Endothelial cell of umbilical vein (primary cell): ENCODE data around the gene PLPPR5. TPM values are rescaled to one million over a fixed set of nuclear protein-coding genes. Genes with fewer than 3 reads are reported as not detected.

Experiments used
- BruUV-seq: library from RNA; stranded (reverse); fragments of 400-500 nt; replicated peaks from 2 replicates; lab custom pipeline; 2021; lab: Mats Ljungman, UMichigan
- CTCF ChIA-PET: fragments of 300-600, 350-600 bp; sonication (Branson Sonifier 250); formaldehyde crosslinking; loops from one replicate; lab custom pipeline; 2021; ENCODE audit warnings: antibody characterized with exemption, inconsistent platforms; lab: Charles Lee
- POLR2A ChIA-PET: fragments of 300-600, 350-600 bp; sonication (Branson Sonifier 250); formaldehyde crosslinking; loops from one replicate; lab custom pipeline; 2021; ENCODE audit warnings: antibody characterized with exemption, inconsistent platforms; lab: Charles Lee
- DNase-seq: peaks from one replicate; pipeline ENCODE4 v3.0.0-alpha.2; 2011; ENCODE audit warnings: low read depth, low spot score
- FAIRE-seq: peaks from 2 replicates; lab custom pipeline; 2011; peaks lifted over from hg19 to GRCh38; lab: Jason Lieb, UNC
- H2AFZ ChIP-seq: 2 replicates; pipeline ENCODE4 v1.6.0; 2012; ENCODE audit warnings: low read depth, low read length, control low read depth, inconsistent platforms
- H3K27ac ChIP-seq: 2 replicates; pipeline ENCODE4 v1.5.1; 2011; ENCODE audit warnings: low read depth, mild to moderate bottlenecking, control low read depth, low read length, moderate library complexity; ENCODE audit not compliant: insufficient read depth
- H3K27me3 ChIP-seq, 2 experiments: 2 replicates each; pipeline versions ENCODE4 v1.6.0 to v1.6.1; 2011; ENCODE audit warnings: low read length in 2 of 2, mixed read lengths in 1 of 2; ENCODE audit not compliant: control insufficient read depth in 2 of 2, insufficient read depth in 2 of 2
- H3K36me3 ChIP-seq, 2 experiments: 2 replicates in 1 of 2; 3 replicates in 1 of 2; pipeline ENCODE4 v1.5.1; 2011; ENCODE audit warnings: low read length in 2 of 2, mild to moderate bottlenecking in 1 of 2, moderate library complexity in 1 of 2; ENCODE audit not compliant: control insufficient read depth in 2 of 2, insufficient read depth in 2 of 2; ENCODE audit errors: extremely low read depth in 1 of 2
- H3K4me1 ChIP-seq: 3 replicates; pipeline ENCODE4 v1.5.1; 2011; ENCODE audit warnings: mild to moderate bottlenecking, low read length; ENCODE audit not compliant: control insufficient read depth, insufficient read depth; ENCODE audit errors: extremely low read depth
- H3K4me2 ChIP-seq: 2 replicates; pipeline ENCODE4 v1.6.1; 2011; ENCODE audit warnings: low read length, control low read depth, mixed read lengths; ENCODE audit not compliant: insufficient read depth
- H3K4me3 ChIP-seq, 3 experiments: fragments of 200-600 bp in 1 of 3; sonication (generic), shearing (Covaris generic) in 1 of 3; replicated peaks in 1 of 3; 2 replicates each; pipeline ENCODE4 v1.5.1; 2011 to 2016; ENCODE audit warnings: control low read depth in 3 of 3, low read length in 3 of 3, mild to moderate bottlenecking in 2 of 3, inconsistent platforms in 1 of 3, low read depth in 1 of 3, moderate library complexity in 1 of 3; ENCODE audit not compliant: insufficient read depth in 1 of 3
- H3K79me2 ChIP-seq: 2 replicates; pipeline ENCODE4 v1.6.0; 2012; ENCODE audit warnings: low read length, inconsistent platforms; ENCODE audit not compliant: control insufficient read depth, insufficient read depth
- H3K9ac ChIP-seq: replicated peaks from 2 replicates; pipeline ENCODE3; 2011; ENCODE audit warnings: low read length, control low read depth; ENCODE audit not compliant: insufficient read depth; ENCODE audit errors: extremely low read depth
- H3K9me1 ChIP-seq: replicated peaks from 3 replicates; pipeline ENCODE4 v1.6.0; 2011; ENCODE audit warnings: mild to moderate bottlenecking, low read length; ENCODE audit not compliant: control insufficient read depth, insufficient read depth; ENCODE audit errors: extremely low read depth
- H3K9me3 ChIP-seq: replicated peaks from 2 replicates; pipeline ENCODE4 v1.5.1; 2012; ENCODE audit warnings: low read length, inconsistent platforms; ENCODE audit not compliant: control insufficient read depth, insufficient read depth
- H4K20me1 ChIP-seq: replicated peaks from 2 replicates; pipeline ENCODE3; 2011; ENCODE audit warnings: mild to moderate bottlenecking, low read length; ENCODE audit not compliant: control insufficient read depth, insufficient read depth; ENCODE audit errors: extremely low read depth
- CTCF ChIP-seq, 2 donors: IDR thresholded peaks; 1 replicate in 1 of 2; 2 replicates in 1 of 2; pipeline ENCODE4 v1.5.1; 2011; ENCODE audit warnings: low read length in 2 of 2, mild to moderate bottlenecking in 2 of 2, moderate library complexity in 2 of 2, control low read depth in 1 of 2, inconsistent platforms in 1 of 2, low read depth in 1 of 2; ENCODE audit not compliant: insufficient read depth in 1 of 2; ENCODE audit errors: extremely low read depth in 1 of 2
- EZH2 ChIP-seq: IDR thresholded peaks from 2 replicates; pipeline ENCODE4 v1.6.1; 2012; ENCODE audit warnings: borderline replicate concordance, low read depth, mild to moderate bottlenecking, moderate library complexity, low read length, inconsistent platforms; ENCODE audit not compliant: severe bottlenecking
- FOS ChIP-seq: IDR thresholded peaks from 2 replicates; pipeline ENCODE4 v1.6.1; 2011; ENCODE audit warnings: mild to moderate bottlenecking, low read length, moderate library complexity, borderline replicate concordance; ENCODE audit not compliant: insufficient read depth
- GATA2 ChIP-seq: IDR thresholded peaks from 2 replicates; pipeline ENCODE4 v1.7.0; 2011; ENCODE audit warnings: low read depth, mild to moderate bottlenecking, moderate library complexity, mixed read lengths, low read length; ENCODE audit not compliant: insufficient read length, insufficient read depth
- JUN ChIP-seq: IDR thresholded peaks from 2 replicates; pipeline ENCODE4 v1.6.1; 2011; ENCODE audit warnings: borderline replicate concordance, low read depth; ENCODE audit not compliant: insufficient read length, insufficient read depth
- MYC ChIP-seq: IDR thresholded peaks from one replicate; pipeline ENCODE4 v1.6.1; 2011; ENCODE audit warnings: mild to moderate bottlenecking, low read depth, low read length
- POLR2A ChIP-seq: IDR thresholded peaks from 2 replicates; pipeline ENCODE4 v1.6.1; 2012; ENCODE audit warnings: low read depth, mild to moderate bottlenecking, control low read depth, low read length
- POLR2AphosphoS5 ChIP-seq: IDR thresholded peaks from 2 replicates; pipeline ENCODE4 v1.6.1; 2012; ENCODE audit warnings: low read depth, mild to moderate bottlenecking, control low read depth, low read length, moderate library complexity; ENCODE audit not compliant: insufficient read depth
- dilution Hi-C: fragments of 300-500 bp; cut with MboI; formaldehyde crosslinking; loops from one replicate; pipeline ENCODE4 v1.15.0; 2019; ENCODE audit warnings: low sequenced_read_pairs; ENCODE audit not compliant: extremely low pct_ligation_motif_present
- intact Hi-C: fragments of 100-400 bp; cut with micrococcal nuclease; formaldehyde crosslinking; loops from one replicate; pipeline ENCODE4 v1.10.0; 2022
- polyA plus RNA-seq, 4 experiments: library from polyadenylated mRNA; depleted of rRNA in 3 of 4; stranded (reverse) in 3 of 4; unstranded in 1 of 4; fragments of >200 nt; gene quantifications; 2 replicates each; pipeline versions ENCODE4 v1.2.1 to v1.2.3, GENCODE V29; 2011 to 2012; ENCODE audit warnings: missing spikeins in 1 of 4
- total RNA-seq: library from RNA; stranded (reverse); gene quantifications from 2 replicates; pipeline ENCODE4 v1.2.3, GENCODE V29; 2021

Gene PLPPR5
- total and polyA plus RNA-seq, 2 donors (not counting 3 experiments of a cell fraction or from before 2014, with no cell fraction given) = not detected

GRCh38 chr1:98887507-98887906, 117.2 kb downstream of the PLPPR5 start:
- Histone ChIP-seq H3K4me1 (no peaks in the 10 kb centered on the region), H3K27ac (no peak overlapping the region), H3K4me2 (no peak overlapping the region), H4K20me1 (no peaks in the 10 kb centered on the region), H3K9ac (no peak overlapping the region), H3K36me3 (no peaks in the 10 kb centered on the region), H3K27me3 (no peaks in the 10 kb centered on the region), H3K9me1 (no peaks in the 10 kb centered on the region), H3K79me2 (no peaks in the 10 kb centered on the region), H3K4me3 (no peak overlapping the region), H2AFZ (no peak overlapping the region), H3K9me3 (no peaks in the 10 kb centered on the region)
- BruUV-seq = no TSS peak
- DNase-seq = no peak
- no peak for FAIRE-seq
- ChIA-PET CTCF (interaction anchor here (1.1 kb wide), 1 partner anchor 11 kb away, joined by 4 read pairs; no protein-coding TSS in a partner anchor), POLR2A (no interaction called here)
- TF ChIP-seq FOS (no peak), POLR2AphosphoS5 (no peak), MYC (no peak), EZH2 (no peak), JUN (no peak), POLR2A (no peak), GATA2 (no peak), CTCF (IDR thresholded peaks at IDR 0.05; ENCODE audit: extremely low read depth in 1 of 2, insufficient read depth in 1 of 2, low read depth in 1 of 2, low read length in 2 of 2) (no peak)
- dilution Hi-C loops (no loop called here), intact Hi-C loops (loop anchor here (10.0 kb wide), 2 partner anchors 197 to 847 kb away; no protein-coding TSS in a partner anchor)
